GM12878 (cell line): ENCODE measurements around the gene FOXO3.

ENCODE experiments used
- NR2C1 ChIP-seq: fragments of 450-650 bp; IDR thresholded peaks from 2 replicates; pipeline ENCODE4 v1.6.1; 2017; ENCODE audit warnings: antibody characterized with exemption, mild to moderate bottlenecking, moderate library complexity
- TAF1 ChIP-seq: IDR thresholded peaks from 2 replicates; pipeline ENCODE4 v1.6.1; 2011; ENCODE audit warnings: mild to moderate bottlenecking, low read depth, low read length, borderline replicate concordance
- ZNF384 ChIP-seq: IDR thresholded peaks from 2 replicates; pipeline ENCODE4 v1.6.1; 2012; ENCODE audit warnings: low read depth, mild to moderate bottlenecking, low read length, improper control_type of control experiment, borderline replicate concordance
- TF ChIP-seq, protein P1 (sequence below), 3 experiments: IDR thresholded peaks in 2 of 3; conservative IDR thresholded peaks in 1 of 3; 2 replicates each; pipeline ENCODE4 v1.5.1; 2011; ENCODE audit warnings: low read depth in 3 of 3, low read length in 3 of 3, mild to moderate bottlenecking in 3 of 3, control low read depth in 2 of 3, moderate library complexity in 2 of 3, inconsistent platforms in 1 of 3, mixed read lengths in 1 of 3; ENCODE audit not compliant: control insufficient read depth in 2 of 3, insufficient read depth in 1 of 3; ENCODE audit errors: extremely low read depth in 1 of 3

DNA sequence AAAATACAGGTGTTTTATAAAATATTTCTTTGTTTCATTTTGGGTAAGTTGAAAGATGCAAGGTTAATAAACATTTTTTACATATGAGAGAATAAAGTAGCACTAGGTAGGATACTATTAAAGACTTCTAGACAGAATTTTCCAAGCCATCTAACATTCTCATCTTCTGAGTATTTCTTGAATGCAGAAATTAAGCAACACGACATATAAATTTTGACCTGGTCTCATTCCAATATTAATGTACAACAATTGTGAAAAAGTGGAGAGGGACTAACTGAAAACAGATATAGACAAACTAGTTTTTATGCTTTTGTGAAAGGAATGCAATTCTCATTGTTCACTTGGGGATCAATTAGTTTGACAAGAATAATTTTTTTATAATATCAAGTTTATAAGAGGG, 11.5 kb upstream of the FOXO3 start:
- no peak for TF ChIP-seq ZNF384
- TF ChIP-seq, protein P1, sequence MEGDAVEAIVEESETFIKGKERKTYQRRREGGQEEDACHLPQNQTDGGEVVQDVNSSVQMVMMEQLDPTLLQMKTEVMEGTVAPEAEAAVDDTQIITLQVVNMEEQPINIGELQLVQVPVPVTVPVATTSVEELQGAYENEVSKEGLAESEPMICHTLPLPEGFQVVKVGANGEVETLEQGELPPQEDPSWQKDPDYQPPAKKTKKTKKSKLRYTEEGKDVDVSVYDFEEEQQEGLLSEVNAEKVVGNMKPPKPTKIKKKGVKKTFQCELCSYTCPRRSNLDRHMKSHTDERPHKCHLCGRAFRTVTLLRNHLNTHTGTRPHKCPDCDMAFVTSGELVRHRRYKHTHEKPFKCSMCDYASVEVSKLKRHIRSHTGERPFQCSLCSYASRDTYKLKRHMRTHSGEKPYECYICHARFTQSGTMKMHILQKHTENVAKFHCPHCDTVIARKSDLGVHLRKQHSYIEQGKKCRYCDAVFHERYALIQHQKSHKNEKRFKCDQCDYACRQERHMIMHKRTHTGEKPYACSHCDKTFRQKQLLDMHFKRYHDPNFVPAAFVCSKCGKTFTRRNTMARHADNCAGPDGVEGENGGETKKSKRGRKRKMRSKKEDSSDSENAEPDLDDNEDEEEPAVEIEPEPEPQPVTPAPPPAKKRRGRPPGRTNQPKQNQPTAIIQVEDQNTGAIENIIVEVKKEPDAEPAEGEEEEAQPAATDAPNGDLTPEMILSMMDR (IDR thresholded peaks at IDR 0.05 in 2 of 3, conservative IDR thresholded peaks at IDR 0.05 in 1 of 3; ENCODE audit: control insufficient read depth in 2 of 3, extremely low read depth in 1 of 3, insufficient read depth in 1 of 3, low read depth in 3 of 3, low read length in 3 of 3) = no peak
- no peak for TF ChIP-seq TAF1
- no peak for TF ChIP-seq NR2C1
